Lower leg skin (tissue), 4 donors: Measurements from ENCODE around the gene DQX1. TPM values are rescaled to one million over a fixed set of nuclear protein-coding genes. Genes with fewer than 3 reads are reported as not detected.

ENCODE experiments used
- DNase-seq, 2 donors: peaks; one replicate each; pipeline ENCODE4 v3.0.0-alpha.2; 2019; ENCODE audit warnings: low spot score in 2 of 2
- H3K4me3 ChIP-seq: fragments of 200-600 bp; sonication (generic); 2 replicates; pipeline ENCODE4 v1.5.1; 2017; ENCODE audit warnings: mild to moderate bottlenecking, low read depth; ENCODE audit not compliant: poor library complexity, severe bottlenecking
- POLR2A ChIP-seq, 2 donors: fragments of 450-650 bp; IDR thresholded peaks; one replicate each; pipeline ENCODE4 v1.6.1; 2016 to 2017; ENCODE audit warnings: antibody characterized with exemption in 2 of 2, mild to moderate bottlenecking in 1 of 2, moderate library complexity in 1 of 2
- whole genome bisulfite sequencing, 2 donors: methylation state at CpG; one replicate each; pipeline ENCODE4 v1.1.5; 2018; 5-methylcytosine and 5-hydroxymethylcytosine counted together
- intact Hi-C: fragments of 100-400 bp; cut with DNase I; formaldehyde crosslinking; loops from one replicate; pipeline ENCODE4 v1.15.0; 2023; ENCODE audit warnings: low total_unique reads
- total RNA-seq, 4 donors: library from RNA; depleted of rRNA; stranded (reverse); fragments of >200 nt; gene quantifications; one replicate each; pipeline ENCODE4 v1.1.0, GENCODE V29; 2016
- TF ChIP-seq, protein P1 (sequence below), 3 donors: fragments of 450-650 bp; IDR thresholded peaks; one replicate each; pipeline ENCODE4 v1.5.1; 2016; ENCODE audit warnings: antibody characterized with exemption in 3 of 3, mild to moderate bottlenecking in 3 of 3, moderate library complexity in 2 of 3

DQX1 gene
- total RNA-seq, 4 donors from 2014 or later = 1.9 to 8.0 (median 6.2) TPM

DNA sequence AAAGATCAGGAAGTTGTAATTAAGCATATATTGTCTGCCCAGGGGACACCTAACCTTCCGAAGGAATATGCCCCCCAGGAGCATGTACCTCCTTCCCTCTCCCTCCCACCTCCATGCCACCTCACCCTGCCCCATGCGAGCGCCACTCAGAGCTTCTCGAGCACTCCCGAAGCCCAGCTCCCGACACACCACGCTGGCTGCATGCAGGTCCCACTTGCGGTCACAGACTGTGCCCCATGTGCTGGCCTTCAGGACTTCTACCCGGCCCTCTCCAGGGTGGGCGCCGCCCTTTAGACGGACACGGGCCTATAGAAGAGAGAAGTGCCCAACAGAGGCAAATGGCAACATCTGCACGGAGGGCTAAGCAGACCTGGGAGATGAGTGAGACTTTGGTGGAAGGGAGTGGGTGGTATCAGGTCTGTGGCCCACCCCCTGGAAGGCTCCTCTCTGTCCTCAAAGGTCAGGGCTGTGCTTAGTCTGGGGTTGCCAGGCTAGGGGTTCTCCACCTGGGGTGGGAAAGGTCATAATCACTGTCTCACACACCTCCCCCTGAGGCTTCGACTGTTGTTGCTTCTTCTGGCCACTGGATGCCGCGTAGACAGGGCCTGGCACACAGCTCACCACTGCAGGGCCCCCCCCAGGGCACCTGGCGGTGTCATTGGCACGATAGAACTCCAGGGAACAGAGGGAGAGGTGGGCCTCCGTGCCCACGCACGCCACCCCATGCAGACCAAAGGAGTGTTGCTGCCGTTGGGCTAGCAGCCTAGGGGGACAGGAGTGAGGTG, 10.3 kb upstream of the DQX1 start:
- TF ChIP-seq POLR2A (IDR thresholded peaks at IDR 0.05) = no peak
- TF ChIP-seq, protein P1, sequence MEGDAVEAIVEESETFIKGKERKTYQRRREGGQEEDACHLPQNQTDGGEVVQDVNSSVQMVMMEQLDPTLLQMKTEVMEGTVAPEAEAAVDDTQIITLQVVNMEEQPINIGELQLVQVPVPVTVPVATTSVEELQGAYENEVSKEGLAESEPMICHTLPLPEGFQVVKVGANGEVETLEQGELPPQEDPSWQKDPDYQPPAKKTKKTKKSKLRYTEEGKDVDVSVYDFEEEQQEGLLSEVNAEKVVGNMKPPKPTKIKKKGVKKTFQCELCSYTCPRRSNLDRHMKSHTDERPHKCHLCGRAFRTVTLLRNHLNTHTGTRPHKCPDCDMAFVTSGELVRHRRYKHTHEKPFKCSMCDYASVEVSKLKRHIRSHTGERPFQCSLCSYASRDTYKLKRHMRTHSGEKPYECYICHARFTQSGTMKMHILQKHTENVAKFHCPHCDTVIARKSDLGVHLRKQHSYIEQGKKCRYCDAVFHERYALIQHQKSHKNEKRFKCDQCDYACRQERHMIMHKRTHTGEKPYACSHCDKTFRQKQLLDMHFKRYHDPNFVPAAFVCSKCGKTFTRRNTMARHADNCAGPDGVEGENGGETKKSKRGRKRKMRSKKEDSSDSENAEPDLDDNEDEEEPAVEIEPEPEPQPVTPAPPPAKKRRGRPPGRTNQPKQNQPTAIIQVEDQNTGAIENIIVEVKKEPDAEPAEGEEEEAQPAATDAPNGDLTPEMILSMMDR (IDR thresholded peaks at IDR 0.05) = no peak
- intact Hi-C loops = no loop called here
- 77% methylated on average over 21 to 22 of the region's 23 CpGs for WGBS, 2 donors
- DNase-seq = no peak
- no peak overlapping the region for H3K4me3 ChIP-seq

DNA sequence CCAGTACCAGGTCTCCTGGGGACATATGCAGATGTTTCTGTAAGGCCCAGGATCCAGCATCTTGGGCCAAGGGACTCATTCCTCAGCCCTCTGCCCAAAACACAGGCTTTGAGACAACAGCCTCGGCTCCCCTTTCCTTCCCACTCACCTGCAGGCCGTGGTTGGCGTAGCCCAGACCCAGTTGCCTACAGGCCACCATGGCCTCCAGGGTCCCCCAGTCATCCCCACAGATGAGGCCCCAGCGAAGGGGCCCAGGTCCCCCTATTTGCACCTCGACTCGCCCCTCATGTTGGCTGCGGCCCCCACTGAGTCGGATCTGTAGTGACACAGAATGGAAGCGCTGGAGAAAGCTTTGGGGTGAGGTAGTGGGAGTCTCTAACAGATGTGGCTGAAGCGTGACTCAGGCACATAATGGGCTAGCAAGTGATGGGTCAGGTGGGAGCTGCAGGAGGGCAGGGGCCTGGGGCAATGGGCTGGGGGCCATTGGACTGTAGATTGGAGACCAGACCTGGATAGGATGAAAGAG, 9.5 kb upstream of the DQX1 start:
- TF ChIP-seq POLR2A (IDR thresholded peaks at IDR 0.05) = no peak
- TF ChIP-seq, protein P1 (IDR thresholded peaks at IDR 0.05) = no peak
- no peak for DNase-seq
- 87 to 92% methylated on average over 10 of the region's 10 CpGs for WGBS, 2 donors
- intact Hi-C loops = no loop called here
- no peak overlapping the region for H3K4me3 ChIP-seq

DNA sequence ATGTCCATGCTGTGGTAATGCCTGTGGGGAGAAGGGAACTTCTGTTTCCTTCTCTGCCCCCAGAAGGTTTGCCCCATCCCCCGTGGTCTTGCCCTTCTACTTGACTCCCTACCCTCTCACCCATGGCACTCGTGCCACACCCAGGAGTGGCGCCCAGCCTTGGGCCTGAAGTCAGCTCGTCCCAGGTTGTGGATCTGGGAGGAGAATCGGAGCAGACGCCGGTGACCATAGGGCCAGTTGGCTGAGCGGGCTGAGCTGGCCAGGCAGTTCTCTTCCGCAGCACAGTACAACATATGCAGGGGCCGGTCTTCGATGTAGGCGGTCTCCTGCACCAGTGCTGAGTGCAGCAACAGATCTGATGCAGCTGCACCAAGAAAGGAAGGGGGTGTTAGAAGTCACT, 8.4 kb upstream of the DQX1 start:
- TF ChIP-seq, protein P1 (IDR thresholded peaks at IDR 0.05) = no peak
- TF ChIP-seq POLR2A (IDR thresholded peaks at IDR 0.05) = no peak
- 86 to 87% methylated on average over 12 of the region's 12 CpGs for WGBS, 2 donors
- no peak for DNase-seq

DNA sequence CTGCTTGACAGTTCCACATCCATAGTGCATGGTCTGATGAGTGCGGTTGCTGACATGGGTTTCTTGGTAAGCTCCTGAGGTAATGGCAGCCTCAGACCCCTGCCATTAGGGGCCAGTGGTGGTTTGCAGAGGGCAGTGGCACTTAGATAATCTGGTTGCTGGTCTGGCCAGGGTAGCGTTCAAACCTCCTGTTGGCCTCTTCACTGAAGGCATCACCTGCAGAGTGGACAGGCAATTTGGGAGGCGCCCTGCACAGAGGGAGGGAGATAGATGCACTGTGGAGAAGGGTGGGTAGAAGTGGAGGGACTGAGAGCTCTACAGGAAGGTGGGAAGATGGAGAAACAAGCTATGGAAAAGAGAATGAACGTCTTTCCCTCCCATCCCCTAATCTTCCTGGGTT, 7.4 kb upstream of the DQX1 start:
- intact Hi-C loops = no loop called here
- 86 to 88% methylated on average over 4 of the region's 4 CpGs for WGBS, 2 donors
- DNase-seq = no peak
- TF ChIP-seq, protein P1 (IDR thresholded peaks at IDR 0.05) = no peak
- no peak for TF ChIP-seq POLR2A (IDR thresholded peaks at IDR 0.05)
- H3K4me3 ChIP-seq = no peak overlapping the region

More for the DNA sequence above, 8.4 kb upstream of the DQX1 start:
- H3K4me3 ChIP-seq = no peak overlapping the region
- intact Hi-C loops = no loop called here

DNA sequence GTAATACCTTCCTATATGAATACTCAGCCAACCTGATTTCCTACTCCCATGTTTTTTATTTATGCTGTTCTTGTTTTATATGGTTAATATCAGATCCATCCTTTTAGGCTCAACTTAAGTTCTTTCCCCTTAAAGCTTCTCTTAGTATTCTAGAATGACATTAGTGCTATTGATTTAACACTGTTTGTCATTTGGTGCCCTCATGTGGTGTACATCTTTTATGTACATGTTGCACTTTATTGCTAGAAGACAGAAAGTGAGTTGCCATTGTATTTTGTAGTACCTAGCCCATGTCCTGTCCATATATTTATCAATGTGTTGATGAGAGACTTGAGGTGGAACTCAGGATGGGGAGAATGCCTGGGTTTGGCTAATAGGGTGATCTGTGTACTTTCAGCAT, 6.2 kb upstream of the DQX1 start:
- intact Hi-C loops = no loop called here
- no peak for TF ChIP-seq POLR2A (IDR thresholded peaks at IDR 0.05)
- TF ChIP-seq, protein P1 (IDR thresholded peaks at IDR 0.05) = no peak
- no peak overlapping the region for H3K4me3 ChIP-seq
- no peak for DNase-seq
